AG09309 (cell line): Measurements from ENCODE around the gene FSHR.

Source experiments
- DNase-seq: peaks from one replicate; pipeline ENCODE4 v3.0.0-alpha.2; 2010; ENCODE audit warnings: low read depth
- H3K4me3 ChIP-seq: 2 replicates; pipeline ENCODE4 v1.5.1; 2011; ENCODE audit warnings: mild to moderate bottlenecking, low read depth, low read length, moderate library complexity; ENCODE audit not compliant: control insufficient read depth
- TF ChIP-seq, protein P1 (sequence below): IDR thresholded peaks from 2 replicates; pipeline ENCODE4 v1.5.1; 2011; ENCODE audit warnings: mild to moderate bottlenecking, low read depth, low read length, inconsistent platforms; ENCODE audit not compliant: insufficient read depth, control insufficient read depth; ENCODE audit errors: missing control alignments

Gene FSHR

DNA sequence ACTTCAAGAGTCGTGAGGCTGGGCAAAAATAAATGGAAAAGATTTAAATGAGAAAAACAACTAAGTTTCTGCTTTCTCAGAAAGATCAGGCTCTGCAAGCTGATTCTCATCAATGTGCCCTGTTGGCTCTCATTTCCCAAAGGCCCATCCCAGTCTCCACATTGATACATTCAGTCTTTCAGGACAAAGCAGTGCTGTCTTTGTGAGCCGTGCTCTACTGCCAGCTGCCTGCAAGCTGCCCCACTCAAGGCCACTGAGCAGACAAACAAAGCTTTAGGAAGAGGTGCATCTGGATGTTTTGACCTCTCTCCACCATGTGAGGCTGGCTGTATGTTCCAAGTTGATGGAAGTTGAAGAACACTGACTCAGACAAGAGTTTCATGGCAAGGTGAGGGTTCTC lies 48.8 kb downstream of the FSHR start:
- no peak for DNase-seq
- TF ChIP-seq, protein P1, sequence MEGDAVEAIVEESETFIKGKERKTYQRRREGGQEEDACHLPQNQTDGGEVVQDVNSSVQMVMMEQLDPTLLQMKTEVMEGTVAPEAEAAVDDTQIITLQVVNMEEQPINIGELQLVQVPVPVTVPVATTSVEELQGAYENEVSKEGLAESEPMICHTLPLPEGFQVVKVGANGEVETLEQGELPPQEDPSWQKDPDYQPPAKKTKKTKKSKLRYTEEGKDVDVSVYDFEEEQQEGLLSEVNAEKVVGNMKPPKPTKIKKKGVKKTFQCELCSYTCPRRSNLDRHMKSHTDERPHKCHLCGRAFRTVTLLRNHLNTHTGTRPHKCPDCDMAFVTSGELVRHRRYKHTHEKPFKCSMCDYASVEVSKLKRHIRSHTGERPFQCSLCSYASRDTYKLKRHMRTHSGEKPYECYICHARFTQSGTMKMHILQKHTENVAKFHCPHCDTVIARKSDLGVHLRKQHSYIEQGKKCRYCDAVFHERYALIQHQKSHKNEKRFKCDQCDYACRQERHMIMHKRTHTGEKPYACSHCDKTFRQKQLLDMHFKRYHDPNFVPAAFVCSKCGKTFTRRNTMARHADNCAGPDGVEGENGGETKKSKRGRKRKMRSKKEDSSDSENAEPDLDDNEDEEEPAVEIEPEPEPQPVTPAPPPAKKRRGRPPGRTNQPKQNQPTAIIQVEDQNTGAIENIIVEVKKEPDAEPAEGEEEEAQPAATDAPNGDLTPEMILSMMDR: no peak
- no peak overlapping the region for H3K4me3 ChIP-seq

GRCh38 chr2:49102146-49102545 lies 52.2 kb downstream of the FSHR start:
- no peak overlapping the region for H3K4me3 ChIP-seq
- DNase-seq: no peak
- TF ChIP-seq, protein P1: no peak

- DNase-seq: no peak
- TF ChIP-seq, protein P1: no peak
- H3K4me3 ChIP-seq: no peak overlapping the region
Observed at GRCh38 chr2:49080681-49081080, 73.6 kb downstream of the FSHR start.

- DNase-seq: no peak
- TF ChIP-seq, protein P1: no peak
- H3K4me3 ChIP-seq: no peak overlapping the region
Observed at GRCh38 chr2:49070716-49071115, 83.6 kb downstream of the FSHR start.

DNA sequence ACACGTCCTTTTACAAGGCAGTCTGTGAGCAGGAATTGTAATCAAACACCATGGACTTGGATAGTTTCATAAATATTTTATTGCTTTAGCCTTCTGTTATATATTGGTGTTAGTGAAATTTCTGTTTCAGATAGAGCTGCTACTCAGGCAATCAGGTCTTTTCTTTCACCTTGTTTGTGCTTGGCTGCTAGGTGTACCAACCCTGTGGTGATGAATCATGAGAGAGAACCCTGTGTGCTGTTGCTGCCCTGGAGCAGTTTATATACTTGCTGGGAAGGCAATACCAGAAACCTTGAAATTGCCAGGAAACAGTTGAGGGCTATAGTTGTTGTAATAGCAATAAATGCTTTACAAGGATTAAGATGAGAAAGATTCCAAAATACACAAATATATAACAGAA lies 84.5 kb downstream of the FSHR start:
- no peak for DNase-seq
- H3K4me3 ChIP-seq: no peak overlapping the region
- TF ChIP-seq, protein P1: no peak

DNA sequence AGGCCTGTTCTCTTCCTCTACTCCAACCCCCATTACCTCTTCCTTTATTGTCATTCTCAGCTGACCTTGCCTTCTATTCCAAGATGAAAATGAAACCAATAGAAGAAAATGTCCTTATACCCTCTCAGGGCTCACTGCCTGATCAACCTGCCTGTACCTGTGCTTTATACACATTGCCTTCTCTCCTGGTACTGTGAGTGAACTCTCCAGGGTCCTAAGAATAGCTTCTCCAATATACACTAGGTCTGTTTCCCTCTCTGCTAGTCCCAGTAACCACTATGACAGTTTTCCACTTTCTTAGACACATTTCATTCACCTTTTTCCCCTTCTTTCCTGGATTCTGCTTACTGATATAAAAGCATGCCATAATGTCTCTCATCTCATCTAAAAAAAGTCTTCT lies 85.7 kb downstream of the FSHR start:
- no peak for DNase-seq
- no peak overlapping the region for H3K4me3 ChIP-seq
- TF ChIP-seq, protein P1: no peak

DNA sequence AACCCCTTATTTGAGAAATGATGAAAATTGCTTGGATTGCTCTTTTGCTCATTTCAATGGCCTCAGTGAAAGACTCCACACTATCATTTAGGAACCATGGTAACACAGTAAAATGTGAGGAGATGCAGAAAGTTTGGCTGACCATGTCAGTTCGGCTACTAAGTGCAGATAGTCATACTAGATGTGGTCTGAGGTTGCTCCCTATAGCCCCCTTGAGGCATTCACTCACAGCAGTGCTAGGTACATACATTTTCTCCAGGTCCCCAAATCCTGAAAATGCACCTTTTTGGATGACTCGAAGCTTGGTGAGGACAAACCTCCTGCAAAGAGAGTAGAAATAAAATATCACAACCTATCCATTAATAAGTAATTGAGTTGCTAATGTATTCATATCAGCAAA lies 86.3 kb downstream of the FSHR start:
- H3K4me3 ChIP-seq: no peak overlapping the region
- TF ChIP-seq, protein P1: no peak
- DNase-seq: no peak
